Caco-2 (cell line): Measurements from ENCODE around the gene MRLN. TPM values are rescaled to one million over a fixed set of nuclear protein-coding genes. Genes with fewer than 3 reads are reported as not detected.
"Not testable (repeated sequence)": the region's sequence is repeated elsewhere in the genome, so short reads cannot be mapped to it uniquely, and the experiment has no call there.

Experiments
- BruUV-seq: library from RNA; stranded (reverse); fragments of 400-500 nt; replicated peaks from 2 replicates; lab custom pipeline; 2021; lab: Mats Ljungman, UMichigan
- CTCF ChIA-PET: fragments of 300-600 bp; sonication (Branson Sonifier 250); formaldehyde crosslinking; loops from one replicate; lab custom pipeline; 2022; ENCODE audit warnings: antibody characterized with exemption; lab: Charles Lee
- POLR2A ChIA-PET: fragments of 300-600 bp; sonication (Branson Sonifier 250); formaldehyde crosslinking; loops from one replicate; lab custom pipeline; 2022; ENCODE audit warnings: antibody characterized with exemption; lab: Charles Lee
- DNase-seq, 2 experiments: peaks; one replicate each; pipeline versions ENCODE4 v3.0.0 to v3.0.0-alpha.2; 2020 to 2022
- H3K27me3 ChIP-seq: replicated peaks from 2 replicates; pipeline ENCODE4 v1.6.0; 2011; ENCODE audit warnings: low read length; ENCODE audit not compliant: control insufficient read depth, insufficient read depth
- H3K36me3 ChIP-seq: 2 replicates; pipeline ENCODE4 v1.5.1; 2011; ENCODE audit warnings: low read length; ENCODE audit not compliant: control insufficient read depth, insufficient read depth
- H3K4me1 ChIP-seq: fragments of 250-450 bp; sonication (Bioruptor Pico); 2 replicates; pipeline ENCODE4 v1.5.1; 2020; ENCODE audit warnings: mild to moderate bottlenecking
- H3K4me3 ChIP-seq: 2 replicates; pipeline ENCODE4 v1.5.1; 2011; ENCODE audit warnings: low read depth, mild to moderate bottlenecking, control low read depth, low read length
- H3K9me3 ChIP-seq: fragments of 250-450 bp; sonication (Bioruptor Pico); 2 replicates; pipeline ENCODE4 v1.5.1; 2020; ENCODE audit warnings: mild to moderate bottlenecking, moderate library complexity
- H3K27ac Mint-ChIP-seq: one replicate; pipeline ENCODE4 v1.8.0; 2022; ENCODE audit warnings: mixed read lengths; ENCODE audit not compliant: unreplicated experiment
- H3K27me3 Mint-ChIP-seq: one replicate; pipeline ENCODE4 v1.8.0; 2022; ENCODE audit warnings: mixed read lengths; ENCODE audit not compliant: insufficient read depth, unreplicated experiment
- H3K36me3 Mint-ChIP-seq: one replicate; pipeline ENCODE4 v1.8.0; 2022; ENCODE audit warnings: mild to moderate bottlenecking, mixed read lengths; ENCODE audit not compliant: insufficient read depth, unreplicated experiment
- H3K4me1 Mint-ChIP-seq: one replicate; pipeline ENCODE4 v1.8.0; 2022; ENCODE audit warnings: low read depth, mixed read lengths; ENCODE audit not compliant: unreplicated experiment
- H3K4me3 Mint-ChIP-seq: one replicate; pipeline ENCODE4 v1.8.0; 2022; ENCODE audit warnings: mild to moderate bottlenecking, moderate library complexity, mixed read lengths; ENCODE audit not compliant: unreplicated experiment
- H3K9me3 Mint-ChIP-seq: one replicate; pipeline ENCODE4 v1.8.0; 2022; ENCODE audit warnings: mixed read lengths; ENCODE audit not compliant: unreplicated experiment
- CTCF ChIP-seq, 2 experiments: fragments of 200-600 bp in 1 of 2; IDR thresholded peaks; 1 replicate in 1 of 2; 2 replicates in 1 of 2; pipeline versions ENCODE4 v1.5.1 to v1.8.0; 2011 to 2022; ENCODE audit warnings: antibody characterized with exemption in 1 of 2, control low read depth in 1 of 2, inconsistent platforms in 1 of 2, low read depth in 1 of 2, low read length in 1 of 2, mild to moderate bottlenecking in 1 of 2, moderate library complexity in 1 of 2; ENCODE audit not compliant: insufficient read depth in 1 of 2, severe bottlenecking in 1 of 2, unreplicated experiment in 1 of 2
- intact Hi-C: fragments of 100-400 bp; cut with micrococcal nuclease; formaldehyde crosslinking; loops from one replicate; pipeline ENCODE4 v1.10.0; 2022; ENCODE audit not compliant: unreplicated experiment
- total RNA-seq: library from RNA; stranded (reverse); gene quantifications from 2 replicates; pipeline ENCODE4 v1.2.3, GENCODE V29; 2022

Gene MRLN
- total RNA-seq, 1 experiment from 2014 or later: 0.98 TPM

- H3K27me3 ChIP-seq, H3K27ac Mint-ChIP-seq, H3K4me1 ChIP-seq, H3K4me3 Mint-ChIP-seq, intact Hi-C loops, BruUV-seq, H3K9me3 ChIP-seq, H3K27me3 Mint-ChIP-seq, H3K36me3 ChIP-seq, H3K4me3 ChIP-seq, H3K4me1 Mint-ChIP-seq, POLR2A ChIA-PET, DNase-seq, H3K9me3 Mint-ChIP-seq, CTCF ChIA-PET: not testable (repeated sequence)
- H3K36me3 Mint-ChIP-seq: peaks cover 35% of the 10 kb centered on the region
These were observed 33.8 kb upstream of the MRLN start for GRCh38 chr10:59787032-59787431.

- BruUV-seq, H3K4me1 ChIP-seq, H3K9me3 ChIP-seq, H3K27ac Mint-ChIP-seq, H3K9me3 Mint-ChIP-seq, H3K36me3 ChIP-seq, POLR2A ChIA-PET, intact Hi-C loops, H3K4me3 ChIP-seq, H3K27me3 ChIP-seq, H3K27me3 Mint-ChIP-seq, DNase-seq, CTCF ChIA-PET, H3K4me3 Mint-ChIP-seq, H3K4me1 Mint-ChIP-seq: not testable (repeated sequence)
- peaks cover 25% of the 10 kb centered on the region for H3K36me3 Mint-ChIP-seq
These were observed 32.2 kb upstream of the MRLN start for GRCh38 chr10:59785476-59785875.

- Mint-ChIP-seq H3K4me3 (no peak overlapping the region), H3K4me1 (no peaks in the 10 kb centered on the region), H3K36me3 (peaks cover 5% of the 10 kb centered on the region), H3K9me3 (peaks cover 17% of the 10 kb centered on the region), H3K27ac (no peak overlapping the region), H3K27me3 (no peaks in the 10 kb centered on the region)
- H3K36me3 ChIP-seq: no peaks in the 10 kb centered on the region
- H3K4me1 ChIP-seq: no peaks in the 10 kb centered on the region
- no peaks in the 10 kb centered on the region for H3K27me3 ChIP-seq
- peaks cover 16% of the 10 kb centered on the region for H3K9me3 ChIP-seq
- no TSS peak for BruUV-seq
- no peak for TF ChIP-seq CTCF (IDR thresholded peaks at IDR 0.05; ENCODE audit: insufficient read depth in 1 of 2, low read depth in 1 of 2, low read length in 1 of 2, severe bottlenecking in 1 of 2, unreplicated experiment in 1 of 2)
- ChIA-PET POLR2A (no interaction called here), CTCF (no interaction called here)
- DNase-seq: no peak
- H3K4me3 ChIP-seq: no peak overlapping the region
- intact Hi-C loops: no loop called here
These were observed 28.3 kb upstream of the MRLN start for GRCh38 chr10:59781511-59781910.

- CTCF ChIA-PET: interaction anchor here (1.0 kb wide), 1 partner anchor 51 kb away, joined by 3 read pairs; no protein-coding TSS in a partner anchor
- H3K9me3 Mint-ChIP-seq: peaks cover 33% of the 10 kb centered on the region
- H3K27ac Mint-ChIP-seq: no peak overlapping the region
- H3K27me3 Mint-ChIP-seq: no peaks in the 10 kb centered on the region
- Histone ChIP-seq H3K4me3 (no peak overlapping the region), H3K36me3 (no peaks in the 10 kb centered on the region), H3K4me1 (no peaks in the 10 kb centered on the region), H3K9me3 (peaks cover 26% of the 10 kb centered on the region), H3K27me3 (no peaks in the 10 kb centered on the region)
- H3K36me3 Mint-ChIP-seq: peaks cover 5% of the 10 kb centered on the region
- H3K4me3 Mint-ChIP-seq: no peak overlapping the region
- H3K4me1 Mint-ChIP-seq: no peaks in the 10 kb centered on the region
- no TSS peak for BruUV-seq
- POLR2A ChIA-PET: no interaction called here
- intact Hi-C loops: no loop called here
- no peak for DNase-seq
- no peak for TF ChIP-seq CTCF (IDR thresholded peaks at IDR 0.05; ENCODE audit: insufficient read depth in 1 of 2, low read depth in 1 of 2, low read length in 1 of 2, severe bottlenecking in 1 of 2, unreplicated experiment in 1 of 2)
These were observed 26.7 kb upstream of the MRLN start for GRCh38 chr10:59779756-59780533.
